Measurements from ENCODE around the gene TASP1.

TASP1 gene

DNA sequence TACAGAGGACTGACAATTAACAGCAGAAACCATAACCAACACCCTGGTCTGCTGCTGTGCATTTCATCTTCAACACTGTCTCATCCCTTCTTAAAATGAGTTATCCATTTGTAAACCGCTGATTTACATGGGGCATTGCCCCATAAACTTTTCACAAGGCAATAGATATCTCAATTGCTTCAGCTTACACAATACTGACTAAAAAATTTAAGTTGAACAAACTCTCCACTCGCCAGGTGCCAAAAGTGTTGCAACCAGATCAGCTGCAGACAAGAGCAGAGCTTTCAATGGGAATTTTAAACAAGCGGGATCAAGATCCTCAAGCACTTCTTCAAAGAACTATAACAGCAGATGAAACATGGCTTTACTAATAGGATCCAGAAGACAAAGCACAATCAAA lies 183.0 kb downstream of the TASP1 start:
- Histone ChIP-seq H3K4me3 (replicated peaks; ENCODE audit: low read depth, low read length) (no peak overlapping the region), H3K36me3 (ENCODE audit: control insufficient read depth, insufficient read depth, low read length) (no peaks in the 10 kb centered on the region), H3K27me3 (replicated peaks; ENCODE audit: control insufficient read depth, insufficient read depth, low read length) (no peaks in the 10 kb centered on the region)
- DNase-seq (ENCODE audit: extremely low read depth, insufficient read length): no peak
- no peak for TF ChIP-seq CTCF (IDR thresholded peaks at IDR 0.05; ENCODE audit: insufficient read depth, low read length, poor library complexity, severe bottlenecking)

DNA sequence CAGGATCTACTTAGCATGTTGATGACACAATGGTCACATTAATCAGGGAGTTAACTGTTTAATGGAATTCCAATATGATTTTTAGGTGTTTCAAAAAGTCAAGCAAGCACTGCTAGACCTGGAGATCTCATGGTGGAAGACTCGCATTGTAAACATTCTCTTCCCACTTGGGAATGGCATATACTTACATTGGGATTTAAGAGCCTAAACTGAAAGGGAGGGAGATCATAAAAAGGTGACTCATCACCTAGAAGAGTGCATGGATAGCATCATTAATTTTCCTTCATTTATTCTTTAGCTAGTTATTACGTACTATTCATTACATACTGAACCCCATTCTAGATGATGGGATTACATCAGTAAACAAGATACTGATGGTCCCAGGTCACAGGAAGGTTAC lies 185.4 kb downstream of the TASP1 start:
- TF ChIP-seq CTCF (IDR thresholded peaks at IDR 0.05; ENCODE audit: insufficient read depth, low read length, poor library complexity, severe bottlenecking): no peak
- DNase-seq (ENCODE audit: extremely low read depth, insufficient read length): no peak
- H3K4me3 ChIP-seq (replicated peaks; ENCODE audit: low read depth, low read length): no peak overlapping the region
- no peaks in the 10 kb centered on the region for H3K36me3 ChIP-seq (ENCODE audit: control insufficient read depth, insufficient read depth, low read length)
- H3K27me3 ChIP-seq (replicated peaks; ENCODE audit: control insufficient read depth, insufficient read depth, low read length): no peaks in the 10 kb centered on the region

DNA sequence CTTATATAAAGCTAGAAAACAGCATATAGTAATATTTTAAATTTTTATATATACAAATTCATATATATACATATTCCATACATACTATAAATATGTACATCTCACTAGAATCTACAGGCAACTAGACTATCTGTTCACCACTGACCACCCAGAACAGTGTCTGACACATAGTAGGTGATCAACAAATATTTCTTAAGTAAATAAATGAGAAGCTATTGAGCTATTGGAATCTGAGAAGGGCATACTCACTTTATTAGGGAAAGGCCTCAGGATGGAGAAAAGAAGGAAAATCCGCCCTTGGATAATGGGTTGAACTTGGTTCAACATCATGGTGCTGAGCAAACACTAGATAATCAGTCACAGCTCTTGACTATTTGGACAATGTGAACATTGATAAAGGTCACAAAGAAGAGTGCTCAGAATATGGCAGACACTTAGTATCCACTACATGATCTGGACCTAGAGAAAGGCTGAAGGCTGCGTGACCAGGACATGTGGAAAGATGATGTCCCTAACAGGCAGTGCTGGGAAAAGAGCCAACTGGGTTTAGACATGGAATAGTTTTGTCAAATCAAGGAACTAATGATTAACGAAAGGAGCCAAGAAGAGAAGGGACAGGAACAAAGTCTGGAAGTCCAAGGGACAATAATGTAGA lies 186.1 kb downstream of the TASP1 start:
- Histone ChIP-seq H3K36me3 (ENCODE audit: control insufficient read depth, insufficient read depth, low read length) (no peaks in the 10 kb centered on the region), H3K27me3 (replicated peaks; ENCODE audit: control insufficient read depth, insufficient read depth, low read length) (no peaks in the 10 kb centered on the region), H3K4me3 (replicated peaks; ENCODE audit: low read depth, low read length) (no peak overlapping the region)
- DNase-seq (ENCODE audit: extremely low read depth, insufficient read length): no peak
- TF ChIP-seq CTCF (IDR thresholded peaks at IDR 0.05; ENCODE audit: insufficient read depth, low read length, poor library complexity, severe bottlenecking): no peak

GRCh38 chr20:13449868-13450434 lies 188.8 kb downstream of the TASP1 start:
- no peak overlapping the region for H3K4me3 ChIP-seq (replicated peaks; ENCODE audit: low read depth, low read length)
- no peaks in the 10 kb centered on the region for H3K27me3 ChIP-seq (replicated peaks; ENCODE audit: control insufficient read depth, insufficient read depth, low read length)
- no peaks in the 10 kb centered on the region for H3K36me3 ChIP-seq (ENCODE audit: control insufficient read depth, insufficient read depth, low read length)
- DNase-seq (ENCODE audit: extremely low read depth, insufficient read length): no peak
- no peak for TF ChIP-seq CTCF (IDR thresholded peaks at IDR 0.05; ENCODE audit: insufficient read depth, low read length, poor library complexity, severe bottlenecking)

GRCh38 chr20:13447385-13448180 lies 191.1 kb downstream of the TASP1 start:
- no peaks in the 10 kb centered on the region for H3K36me3 ChIP-seq (ENCODE audit: control insufficient read depth, insufficient read depth, low read length)
- no peak for TF ChIP-seq CTCF (IDR thresholded peaks at IDR 0.05; ENCODE audit: insufficient read depth, low read length, poor library complexity, severe bottlenecking)
- H3K27me3 ChIP-seq (replicated peaks; ENCODE audit: control insufficient read depth, insufficient read depth, low read length): no peaks in the 10 kb centered on the region
- H3K4me3 ChIP-seq (replicated peaks; ENCODE audit: low read depth, low read length): no peak overlapping the region
- DNase-seq (ENCODE audit: extremely low read depth, insufficient read length): no peak

Data from GM06990 (cell line).